ENCODE data around the gene MYPN. TPM values are rescaled to one million over a fixed set of nuclear protein-coding genes. Genes with fewer than 3 reads are reported as not detected.

MYPN gene
- total RNA-seq, 2 donors from 2014 or later, result 0.05 TPM; not detected in 1

DNA sequence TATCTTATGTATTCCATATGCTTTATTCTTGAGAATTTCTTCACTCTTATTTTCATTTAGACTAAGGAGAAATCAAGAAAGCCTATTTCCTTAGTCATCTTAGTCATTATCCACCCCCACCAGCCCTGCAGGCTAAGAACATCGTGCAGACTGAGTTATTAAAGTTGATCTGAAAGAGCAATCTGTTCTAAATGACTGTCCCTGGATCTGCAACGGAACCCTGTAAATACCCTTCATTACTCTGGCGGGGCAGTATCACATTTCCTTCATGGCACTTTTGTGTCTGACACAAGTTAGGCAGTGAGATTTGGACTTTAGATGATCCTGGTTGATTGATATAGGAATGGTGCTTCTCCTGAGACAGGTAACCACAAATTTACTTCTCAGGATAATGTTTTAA lies 3.5 kb upstream of the MYPN start:
- H3K27ac Mint-ChIP-seq, result no peak overlapping the region
- H3K9me3 Mint-ChIP-seq, result no peaks in the 10 kb centered on the region
- no peaks in the 10 kb centered on the region for H3K36me3 Mint-ChIP-seq
- H3K27me3 Mint-ChIP-seq, result peaks cover 7 to 12% of the 10 kb centered on the region in 2 donors
- DNase-seq (ENCODE audit: low spot score), result no peak
- no peak overlapping the region for H3K4me3 Mint-ChIP-seq
- H3K4me1 Mint-ChIP-seq (ENCODE audit: low read depth in 2 of 2), result no peaks in the 10 kb centered on the region
- ATAC-seq, result no peak

- no peak overlapping the region for H3K4me3 Mint-ChIP-seq
- H3K4me1 Mint-ChIP-seq (ENCODE audit: low read depth in 2 of 2), result no peaks in the 10 kb centered on the region
- DNase-seq (ENCODE audit: low spot score), result no peak
- H3K27me3 Mint-ChIP-seq, result peaks cover 7 to 12% of the 10 kb centered on the region in 2 donors
- H3K27ac Mint-ChIP-seq, result no peak overlapping the region
- ATAC-seq, result no peak
- H3K36me3 Mint-ChIP-seq, result no peaks in the 10 kb centered on the region
- H3K9me3 Mint-ChIP-seq, result no peaks in the 10 kb centered on the region
Measured at GRCh38 chr10:68106656-68107055, 2.6 kb upstream of the MYPN start.

DNA sequence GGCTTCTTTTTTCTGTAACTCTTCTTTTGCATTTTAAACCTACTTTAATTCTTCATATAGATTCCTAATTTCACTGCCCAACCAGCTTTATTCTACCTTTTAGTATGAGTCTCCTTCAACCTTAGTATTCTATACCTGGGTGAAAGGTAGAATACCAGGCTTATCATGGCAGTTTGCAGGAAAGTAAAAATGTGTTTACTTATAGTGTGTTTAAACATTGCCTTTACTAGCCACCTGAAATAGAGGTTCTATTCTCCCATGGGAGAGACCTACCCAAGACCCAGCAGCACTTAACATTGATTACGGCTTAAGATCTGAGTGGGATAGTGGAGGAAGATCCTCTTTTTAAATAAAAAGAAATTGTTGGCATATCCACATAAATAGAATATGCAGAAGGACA lies 1.6 kb upstream of the MYPN start:
- H3K36me3 Mint-ChIP-seq, result no peaks in the 10 kb centered on the region
- no peak overlapping the region for H3K4me3 Mint-ChIP-seq

DNA sequence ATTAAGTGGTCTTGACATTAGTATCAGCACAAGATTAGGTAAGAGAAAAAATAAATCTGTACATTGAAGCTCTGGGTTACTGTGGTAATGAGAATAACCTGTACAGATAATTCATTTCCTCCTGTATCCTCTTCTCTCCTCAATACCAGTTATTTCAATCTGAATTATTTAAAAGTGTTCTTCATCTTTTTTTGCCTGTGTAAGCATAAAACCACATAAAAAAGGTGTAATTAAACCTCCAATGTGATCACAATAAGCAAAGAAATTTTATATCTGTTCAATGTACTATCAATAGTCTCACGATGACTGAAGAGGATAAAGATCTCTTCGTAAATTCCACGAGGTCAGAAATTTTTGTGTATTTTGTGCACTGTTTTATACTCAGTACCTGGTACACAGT lies 1.2 kb upstream of the MYPN start:
- Mint-ChIP-seq H3K4me1 (ENCODE audit: low read depth in 2 of 2) (no peaks in the 10 kb centered on the region), H3K27ac (no peak overlapping the region), H3K4me3 (no peak overlapping the region), H3K27me3 (peaks cover 7 to 12% of the 10 kb centered on the region in 2 donors), H3K36me3 (no peaks in the 10 kb centered on the region), H3K9me3 (no peaks in the 10 kb centered on the region)
- no peak for DNase-seq (ENCODE audit: low spot score)
- ATAC-seq, result no peak

More for the DNA sequence above, 1.6 kb upstream of the MYPN start:
- H3K27ac Mint-ChIP-seq, result no peak overlapping the region
- H3K4me1 Mint-ChIP-seq (ENCODE audit: low read depth in 2 of 2), result no peaks in the 10 kb centered on the region
- peaks cover 7 to 12% of the 10 kb centered on the region in 2 donors for H3K27me3 Mint-ChIP-seq
- DNase-seq (ENCODE audit: low spot score), result no peak
- no peak for ATAC-seq
- H3K9me3 Mint-ChIP-seq, result no peaks in the 10 kb centered on the region

DNA sequence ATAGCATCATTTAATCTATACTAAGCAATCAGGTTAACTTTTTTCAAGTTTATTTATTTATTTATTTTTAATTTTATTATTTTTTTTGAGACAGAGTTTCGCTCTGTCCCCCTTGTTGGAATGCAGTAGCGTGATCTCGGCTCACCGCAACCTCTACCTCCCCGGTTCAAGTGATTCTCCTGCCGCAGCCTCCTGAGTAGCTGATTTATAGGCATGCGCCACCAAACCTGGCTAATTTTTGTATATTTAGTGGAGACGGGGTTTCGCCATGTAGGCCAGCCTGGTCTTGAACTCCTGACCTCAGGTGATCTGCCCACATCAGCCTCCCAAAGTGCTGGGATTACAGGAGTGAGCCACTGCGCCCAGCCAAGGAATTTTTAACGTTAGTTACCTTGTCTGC lies 635 bp upstream of the MYPN start:
- no peak for ATAC-seq
- no peak overlapping the region for H3K27ac Mint-ChIP-seq
- H3K9me3 Mint-ChIP-seq, result no peaks in the 10 kb centered on the region
- H3K27me3 Mint-ChIP-seq, result peaks cover 7 to 10% of the 10 kb centered on the region in 2 donors
- H3K36me3 Mint-ChIP-seq, result no peaks in the 10 kb centered on the region
- H3K4me1 Mint-ChIP-seq (ENCODE audit: low read depth in 2 of 2), result no peaks in the 10 kb centered on the region
- DNase-seq (ENCODE audit: low spot score), result no peak
- no peak overlapping the region for H3K4me3 Mint-ChIP-seq

DNA sequence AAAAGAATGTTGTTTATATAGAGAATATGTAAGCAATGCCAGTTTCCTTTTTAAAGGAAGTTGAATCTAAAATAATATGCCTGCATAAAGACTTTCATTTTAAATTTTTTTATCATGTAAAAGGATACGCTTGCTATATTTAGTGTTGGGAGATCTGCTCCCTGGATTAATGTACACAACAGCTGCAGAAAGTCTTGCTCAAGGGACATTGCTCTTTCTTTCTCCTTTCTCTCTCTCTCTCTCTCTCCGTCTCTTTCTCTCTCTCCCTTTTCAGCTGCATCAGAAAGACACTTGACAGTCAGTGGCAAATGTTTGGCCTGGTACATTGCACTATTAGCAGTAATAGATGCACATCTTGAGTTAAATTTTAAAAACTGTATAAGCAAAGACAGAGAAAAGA lies 739 bp downstream of the MYPN start:
- H3K27me3 Mint-ChIP-seq, result peaks cover 8 to 10% of the 10 kb centered on the region in 2 donors
- H3K36me3 Mint-ChIP-seq, result no peaks in the 10 kb centered on the region

DNA sequence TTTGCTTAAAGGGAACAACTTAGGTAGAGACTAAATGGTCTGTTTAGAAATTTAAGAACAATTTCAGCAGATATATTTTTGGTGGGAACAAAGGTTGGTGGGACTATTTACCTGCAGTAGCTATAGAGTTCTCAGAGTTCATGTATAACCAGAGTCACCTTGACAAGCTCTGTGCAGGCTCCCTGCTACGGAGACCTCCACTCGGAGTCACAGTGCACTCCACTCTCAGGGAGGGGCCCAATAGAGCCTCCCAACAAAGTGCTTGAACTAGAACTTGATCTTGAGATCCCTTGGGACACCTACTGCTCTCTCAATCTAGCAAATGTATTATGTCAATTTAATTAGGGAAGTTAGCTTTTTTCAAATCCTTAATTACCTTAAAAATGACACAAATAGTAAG lies 2.3 kb downstream of the MYPN start:
- ATAC-seq, result no peak
- Mint-ChIP-seq H3K4me3 (no peak overlapping the region), H3K27me3 (peaks cover 13 to 18% of the 10 kb centered on the region in 2 donors), H3K36me3 (no peaks in the 10 kb centered on the region), H3K4me1 (ENCODE audit: low read depth in 2 of 2) (no peaks in the 10 kb centered on the region), H3K27ac (no peak overlapping the region), H3K9me3 (no peaks in the 10 kb centered on the region)
- no peak for DNase-seq (ENCODE audit: low spot score)

More for the DNA sequence above, 739 bp downstream of the MYPN start:
- H3K9me3 Mint-ChIP-seq, result no peaks in the 10 kb centered on the region
- no peak overlapping the region for H3K4me3 Mint-ChIP-seq
- DNase-seq (ENCODE audit: low spot score), result no peak
- no peaks in the 10 kb centered on the region for H3K4me1 Mint-ChIP-seq (ENCODE audit: low read depth in 2 of 2)
- H3K27ac Mint-ChIP-seq, result no peak overlapping the region
- ATAC-seq, result no peak

GRCh38 chr10:68112837-68113236 lies 3.5 kb downstream of the MYPN start:
- H3K9me3 Mint-ChIP-seq, result no peaks in the 10 kb centered on the region
- ATAC-seq (no peak), DNase-seq (ENCODE audit: low spot score) (no peak)
- H3K36me3 Mint-ChIP-seq, result no peaks in the 10 kb centered on the region
- H3K4me1 Mint-ChIP-seq (ENCODE audit: low read depth in 2 of 2), result no peaks in the 10 kb centered on the region
- no peak overlapping the region for H3K27ac Mint-ChIP-seq
- H3K27me3 Mint-ChIP-seq, result peaks cover 16 to 18% of the 10 kb centered on the region in 2 donors
- no peak overlapping the region for H3K4me3 Mint-ChIP-seq

DNA sequence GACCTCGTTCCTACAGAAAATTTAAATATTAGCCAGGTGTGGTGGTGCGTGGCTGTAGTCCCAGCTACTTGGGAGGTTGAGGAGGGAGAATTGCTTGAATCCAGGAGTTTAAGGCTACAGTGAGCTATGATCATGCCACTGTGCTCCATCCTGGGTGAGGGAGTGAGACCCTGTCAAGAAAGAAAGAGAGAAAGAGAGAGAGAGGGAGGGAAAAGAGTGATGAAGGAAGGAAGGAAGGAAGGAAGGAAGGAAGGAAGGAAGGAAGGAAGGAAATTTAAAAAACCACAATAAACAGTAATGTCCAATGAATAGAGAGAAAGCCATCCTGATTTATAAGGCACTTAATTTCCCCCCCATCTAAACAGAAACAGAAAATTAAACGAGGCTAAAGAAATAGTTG lies 9.4 kb downstream of the MYPN start:
- Mint-ChIP-seq H3K36me3 (no peaks in the 10 kb centered on the region), H3K27me3 (peaks cover 19 to 21% of the 10 kb centered on the region in 2 donors), H3K9me3 (no peaks in the 10 kb centered on the region), H3K4me3 (no peak overlapping the region), H3K27ac (no peak overlapping the region), H3K4me1 (ENCODE audit: low read depth in 2 of 2) (peaks cover 0 to 4% of the 10 kb centered on the region in 2 donors)
- DNase-seq (ENCODE audit: low spot score) (no peak), ATAC-seq (no peak)

GRCh38 chr10:68121020-68121743 lies 11.9 kb downstream of the MYPN start:
- no peak overlapping the region for H3K27ac Mint-ChIP-seq
- peaks cover 15 to 16% of the 10 kb centered on the region in 2 donors for H3K27me3 Mint-ChIP-seq
- H3K4me3 Mint-ChIP-seq, result no peak overlapping the region
- no peak for DNase-seq (ENCODE audit: low spot score)
- no peaks in the 10 kb centered on the region for H3K9me3 Mint-ChIP-seq
- H3K36me3 Mint-ChIP-seq, result no peaks in the 10 kb centered on the region
- H3K4me1 Mint-ChIP-seq (ENCODE audit: low read depth in 2 of 2), result peaks cover 0 to 4% of the 10 kb centered on the region in 2 donors
- no peak for ATAC-seq

GRCh38 chr10:68121852-68122251 lies 12.6 kb downstream of the MYPN start:
- Mint-ChIP-seq H3K27me3 (peaks cover 19 to 20% of the 10 kb centered on the region in 2 donors), H3K36me3 (no peaks in the 10 kb centered on the region), H3K27ac (no peak overlapping the region), H3K9me3 (no peaks in the 10 kb centered on the region), H3K4me1 (ENCODE audit: low read depth in 2 of 2) (peaks cover 0 to 4% of the 10 kb centered on the region in 2 donors), H3K4me3 (no peak overlapping the region)
- ATAC-seq (no peak), DNase-seq (ENCODE audit: low spot score) (no peak)

DNA sequence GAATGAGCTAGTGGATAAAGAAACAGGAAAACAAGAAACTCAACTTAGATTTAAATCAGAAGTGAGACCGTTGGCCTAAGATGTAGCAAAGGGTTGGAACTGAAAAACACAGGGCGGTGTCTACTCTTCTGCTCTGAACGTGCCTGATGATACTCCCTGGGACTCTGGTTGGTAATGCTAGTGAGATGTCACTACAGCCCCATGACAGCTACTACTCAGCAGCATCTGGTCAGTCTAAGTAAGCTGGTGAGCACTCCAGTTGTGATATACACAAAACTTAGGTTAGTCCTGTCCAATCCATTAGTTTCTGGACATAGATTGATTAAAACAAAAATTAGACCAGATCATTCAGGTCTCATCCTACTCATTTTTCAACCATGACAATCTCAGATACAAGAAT lies 15.4 kb downstream of the MYPN start:
- Mint-ChIP-seq H3K4me3 (no peak overlapping the region), H3K9me3 (no peaks in the 10 kb centered on the region), H3K27me3 (peaks cover 7 to 18% of the 10 kb centered on the region in 2 donors), H3K27ac (no peak overlapping the region), H3K36me3 (no peaks in the 10 kb centered on the region), H3K4me1 (ENCODE audit: low read depth in 2 of 2) (no peaks in the 10 kb centered on the region)
- ATAC-seq, result no peak
- no peak for DNase-seq (ENCODE audit: low spot score)

DNA sequence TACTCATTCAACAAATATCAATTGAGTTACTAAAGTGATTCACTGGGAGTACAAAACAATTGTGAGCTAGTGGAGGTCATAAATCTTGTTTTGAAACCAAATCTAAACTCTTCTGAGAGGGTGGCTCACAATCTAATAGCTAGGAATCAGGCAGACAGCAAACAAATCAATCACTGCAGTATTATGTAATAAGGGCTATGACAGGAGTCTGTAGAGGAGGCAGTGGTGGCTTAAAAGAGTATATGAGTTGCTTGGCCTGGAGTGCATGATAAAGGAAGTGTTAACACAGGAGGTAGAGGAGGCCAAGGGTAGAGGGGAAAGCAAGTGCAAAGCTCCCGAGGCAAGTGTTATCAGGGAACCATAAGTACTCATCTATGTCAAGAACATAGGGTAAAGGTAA lies 16.5 kb downstream of the MYPN start:
- Mint-ChIP-seq H3K4me3 (no peak overlapping the region), H3K36me3 (no peaks in the 10 kb centered on the region), H3K4me1 (ENCODE audit: low read depth in 2 of 2) (no peaks in the 10 kb centered on the region), H3K9me3 (no peaks in the 10 kb centered on the region), H3K27ac (no peak overlapping the region), H3K27me3 (peaks cover 4 to 18% of the 10 kb centered on the region in 2 donors)
- DNase-seq (ENCODE audit: low spot score) (no peak), ATAC-seq (peak in 1 of 2 donors; percentile 15)

- DNase-seq (ENCODE audit: low spot score) (no peak), ATAC-seq (no peak)
- Mint-ChIP-seq H3K4me1 (ENCODE audit: low read depth in 2 of 2) (no peaks in the 10 kb centered on the region), H3K36me3 (no peaks in the 10 kb centered on the region), H3K27me3 (peaks cover 4 to 18% of the 10 kb centered on the region in 2 donors), H3K27ac (no peak overlapping the region), H3K9me3 (no peaks in the 10 kb centered on the region), H3K4me3 (no peak overlapping the region)
Measured at GRCh38 chr10:68128015-68128414, 18.7 kb downstream of the MYPN start.

GRCh38 chr10:68132391-68132790 lies 23.1 kb downstream of the MYPN start:
- Mint-ChIP-seq H3K9me3 (no peaks in the 10 kb centered on the region), H3K4me3 (no peak overlapping the region), H3K27me3 (peaks cover 7% of the 10 kb centered on the region in 2 donors), H3K36me3 (no peaks in the 10 kb centered on the region), H3K27ac (no peak overlapping the region), H3K4me1 (ENCODE audit: low read depth in 2 of 2) (no peaks in the 10 kb centered on the region)
- ATAC-seq, result no peak
- no peak for DNase-seq (ENCODE audit: low spot score)
